Loucy (cell line): Measurements from ENCODE around the gene TLE7.

Experiments
- H2AFZ ChIP-seq: fragments of 200-600 bp; sonication (generic); 2 replicates; pipeline ENCODE4 v1.6.0; 2016; ENCODE audit warnings: antibody characterized with exemption, mild to moderate bottlenecking, low read length, moderate library complexity
- H3F3A ChIP-seq: fragments of 200-600 bp; 2 replicates; pipeline ENCODE4 v1.6.0; 2016; ENCODE audit warnings: antibody characterized with exemption, low read depth, mild to moderate bottlenecking
- H3K27me3 ChIP-seq: fragments of 200-600 bp; sonication (generic); 2 replicates; pipeline ENCODE4 v1.6.1; 2014; ENCODE audit warnings: low read length, mild to moderate bottlenecking; ENCODE audit not compliant: insufficient read depth, poor library complexity, severe bottlenecking
- H3K36me3 ChIP-seq: fragments of 200-600 bp; sonication (generic); 2 replicates; pipeline ENCODE4 v1.6.1; 2016; ENCODE audit warnings: low read length; ENCODE audit not compliant: insufficient read depth
- H3K4me1 ChIP-seq: fragments of 200-600 bp; sonication (generic); 2 replicates; pipeline ENCODE4 v1.5.1; 2014; ENCODE audit warnings: low read length, mild to moderate bottlenecking; ENCODE audit not compliant: insufficient read depth, poor library complexity, severe bottlenecking
- H3K4me2 ChIP-seq: fragments of 200-600 bp; sonication (generic); 2 replicates; pipeline ENCODE4 v1.6.0; 2014; ENCODE audit warnings: antibody characterized with exemption, low read length, low read depth, mild to moderate bottlenecking; ENCODE audit not compliant: poor library complexity, severe bottlenecking
- H3K4me3 ChIP-seq: fragments of 200-600 bp; sonication (generic); 2 replicates; pipeline ENCODE4 v1.5.1; 2014; ENCODE audit warnings: low read length, mild to moderate bottlenecking, mixed read lengths; ENCODE audit not compliant: poor library complexity, severe bottlenecking
- H3K79me2 ChIP-seq: fragments of 200-600 bp; sonication (generic); 2 replicates; pipeline ENCODE4 v1.6.1; 2014; ENCODE audit warnings: low read length; ENCODE audit not compliant: insufficient read depth
- H3K9ac ChIP-seq: fragments of 200-600 bp; sonication (generic); 2 replicates; pipeline ENCODE4 v1.6.0; 2014; ENCODE audit warnings: mild to moderate bottlenecking, low read depth, low read length, moderate library complexity; ENCODE audit not compliant: poor library complexity, severe bottlenecking
- H3K9me2 ChIP-seq: fragments of 200-600 bp; sonication (generic); replicated peaks from 2 replicates; pipeline ENCODE4 v1.6.1; 2016; ENCODE audit warnings: low read depth, low read length, mixed read lengths
- H3K9me3 ChIP-seq: fragments of 200-600 bp; sonication (generic); 2 replicates; pipeline ENCODE4 v1.6.1; 2014; ENCODE audit warnings: mild to moderate bottlenecking, antibody characterized with exemption, low read length, low read depth; ENCODE audit not compliant: insufficient read depth
- H4K20me1 ChIP-seq: fragments of 200-600 bp; sonication (generic); 2 replicates; pipeline ENCODE4 v1.6.0; 2014; ENCODE audit warnings: antibody characterized with exemption, low read length, mild to moderate bottlenecking; ENCODE audit not compliant: insufficient read depth, poor library complexity, severe bottlenecking
- EZH2phosphoT487 ChIP-seq: fragments of 200-600 bp; IDR thresholded peaks from 2 replicates; pipeline ENCODE4 v1.6.1; 2018; ENCODE audit warnings: antibody characterized with exemption, mild to moderate bottlenecking, moderate library complexity, borderline replicate concordance
- TF ChIP-seq, protein P1 (sequence below): fragments of 200-600 bp; sonication (generic); conservative IDR thresholded peaks from 2 replicates; pipeline ENCODE4 v1.5.1; 2014; ENCODE audit warnings: mild to moderate bottlenecking, antibody characterized with exemption, low read length

Gene TLE7

DNA sequence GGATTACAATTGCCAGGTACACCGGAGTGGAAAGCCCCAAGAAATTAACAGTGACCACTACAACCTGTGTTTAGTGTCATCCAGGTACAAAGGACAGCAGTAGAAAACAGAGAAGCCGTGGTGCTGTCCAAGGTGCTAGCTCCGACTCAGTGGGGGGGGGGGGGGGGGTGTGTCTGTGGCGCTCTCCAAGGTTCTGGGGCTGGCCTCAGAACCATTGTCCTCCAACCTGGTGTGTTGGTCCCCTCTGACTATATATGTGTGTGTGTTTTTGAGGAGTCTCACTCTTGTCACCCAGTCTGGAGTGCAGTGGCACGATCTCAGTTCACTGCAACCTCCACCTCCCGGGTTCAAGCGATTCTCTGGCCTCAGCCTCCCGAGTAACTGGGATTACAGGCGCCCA, 26.0 kb upstream of the TLE7 start:
- Histone ChIP-seq H3K36me3 (no peaks in the 10 kb centered on the region), H3K27me3 (no peaks in the 10 kb centered on the region), H3K4me1 (peaks cover under 1% of the 10 kb centered on the region), H3F3A (no peaks in the 10 kb centered on the region), H3K9me2 (no peaks in the 10 kb centered on the region), H3K79me2 (no peaks in the 10 kb centered on the region), H3K9ac (no peak overlapping the region), H3K4me3 (no peak overlapping the region), H3K4me2 (no peak overlapping the region), H4K20me1 (peaks cover 3% of the 10 kb centered on the region), H2AFZ (no peak overlapping the region), H3K9me3 (no peaks in the 10 kb centered on the region)
- TF ChIP-seq EZH2phosphoT487 = no peak
- TF ChIP-seq, protein P1, sequence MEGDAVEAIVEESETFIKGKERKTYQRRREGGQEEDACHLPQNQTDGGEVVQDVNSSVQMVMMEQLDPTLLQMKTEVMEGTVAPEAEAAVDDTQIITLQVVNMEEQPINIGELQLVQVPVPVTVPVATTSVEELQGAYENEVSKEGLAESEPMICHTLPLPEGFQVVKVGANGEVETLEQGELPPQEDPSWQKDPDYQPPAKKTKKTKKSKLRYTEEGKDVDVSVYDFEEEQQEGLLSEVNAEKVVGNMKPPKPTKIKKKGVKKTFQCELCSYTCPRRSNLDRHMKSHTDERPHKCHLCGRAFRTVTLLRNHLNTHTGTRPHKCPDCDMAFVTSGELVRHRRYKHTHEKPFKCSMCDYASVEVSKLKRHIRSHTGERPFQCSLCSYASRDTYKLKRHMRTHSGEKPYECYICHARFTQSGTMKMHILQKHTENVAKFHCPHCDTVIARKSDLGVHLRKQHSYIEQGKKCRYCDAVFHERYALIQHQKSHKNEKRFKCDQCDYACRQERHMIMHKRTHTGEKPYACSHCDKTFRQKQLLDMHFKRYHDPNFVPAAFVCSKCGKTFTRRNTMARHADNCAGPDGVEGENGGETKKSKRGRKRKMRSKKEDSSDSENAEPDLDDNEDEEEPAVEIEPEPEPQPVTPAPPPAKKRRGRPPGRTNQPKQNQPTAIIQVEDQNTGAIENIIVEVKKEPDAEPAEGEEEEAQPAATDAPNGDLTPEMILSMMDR = no peak

DNA sequence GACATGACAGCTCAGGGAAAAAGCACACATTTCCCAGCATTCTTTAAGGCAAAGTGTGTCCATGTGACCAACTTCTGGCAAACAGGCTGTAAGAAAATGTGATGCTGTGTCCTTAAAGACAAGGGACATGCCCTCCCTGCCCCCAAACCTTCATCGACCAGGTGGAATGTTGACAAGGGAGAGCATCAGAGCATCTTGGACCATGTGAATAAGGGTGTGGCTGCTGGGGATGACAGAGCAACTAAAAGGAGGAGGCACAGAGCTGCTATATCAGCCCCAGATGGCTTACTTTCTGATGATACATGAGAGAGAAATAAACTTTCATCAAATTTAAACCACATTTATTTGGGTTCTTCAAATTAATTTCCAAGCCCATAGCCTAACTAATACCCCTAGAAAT, 22.4 kb upstream of the TLE7 start:
- Histone ChIP-seq H3K79me2 (peaks cover 19% of the 10 kb centered on the region), H3K9me3 (no peaks in the 10 kb centered on the region), H3K4me1 (peaks cover 19% of the 10 kb centered on the region), H3F3A (no peaks in the 10 kb centered on the region), H3K27me3 (no peaks in the 10 kb centered on the region), H2AFZ (no peak overlapping the region), H4K20me1 (peaks cover 3% of the 10 kb centered on the region), H3K4me3 (no peak overlapping the region), H3K9ac (no peak overlapping the region), H3K4me2 (no peak overlapping the region), H3K9me2 (no peaks in the 10 kb centered on the region), H3K36me3 (no peaks in the 10 kb centered on the region)
- TF ChIP-seq, protein P1 = no peak
- TF ChIP-seq EZH2phosphoT487 = no peak

DNA sequence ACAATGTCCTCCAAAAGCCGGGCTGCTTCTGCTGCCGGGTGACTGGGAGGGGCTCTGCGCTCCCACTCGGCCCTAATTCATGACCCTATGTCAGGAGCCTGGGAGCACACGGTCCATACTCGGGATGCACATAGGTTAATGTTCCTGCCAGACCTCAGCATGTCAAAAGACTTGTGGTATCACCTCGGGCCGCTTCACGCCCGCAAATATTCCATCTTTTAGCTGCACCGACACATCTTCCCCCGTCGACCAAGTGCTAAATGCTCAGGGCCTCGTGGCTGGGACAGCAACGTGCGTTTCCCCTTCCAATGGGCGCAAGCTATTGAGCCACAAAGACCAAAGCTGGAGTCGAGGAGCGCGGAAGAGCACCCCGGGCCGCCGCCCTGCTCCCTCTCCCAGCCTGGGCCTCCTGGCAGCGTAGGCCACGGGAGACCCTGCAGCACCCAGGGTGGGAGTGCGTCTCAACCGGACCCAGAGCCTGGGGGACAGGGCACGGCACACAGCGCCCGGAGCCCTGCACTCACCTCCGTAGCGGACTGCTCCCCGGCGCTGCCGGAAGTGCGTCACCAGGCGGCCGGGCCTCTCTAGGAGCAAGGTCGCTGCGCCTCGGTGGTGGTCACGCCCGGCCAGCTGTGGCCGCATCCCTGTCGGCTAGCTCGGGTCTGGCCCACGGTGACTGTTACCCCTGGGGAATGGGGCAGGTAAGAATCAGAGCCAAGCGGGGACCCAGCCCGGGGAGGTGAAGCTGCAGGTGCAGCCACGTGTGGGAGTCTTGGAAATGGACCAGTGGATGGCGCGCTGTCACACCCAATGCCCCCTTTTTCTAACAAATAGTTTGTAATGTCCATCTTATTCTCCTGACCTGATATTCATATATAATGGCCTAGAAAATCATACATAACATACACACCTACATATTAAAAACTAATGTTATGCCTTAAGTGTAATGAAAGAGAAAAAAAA, 20.1 kb upstream of the TLE7 start, which contains the start of gene ZNF23:
Gene ZNF23, minus strand, starts transcription at position 562 of the 963 bp plus-strand sequence. CDS start 5,451 bp downstream, outside the sequence.
- Histone ChIP-seq H3K27me3 (no peaks in the 10 kb centered on the region), H3K9ac (peak within 1 kb of the TSS; percentile 76), H3K36me3 (no peaks in the 10 kb centered on the region), H3K4me1 (peaks cover 19% of the 10 kb centered on the region), H3F3A (no peaks in the 10 kb centered on the region), H3K4me2 (peak within 1 kb of the TSS; percentile 95), H3K9me3 (no peaks in the 10 kb centered on the region), H3K9me2 (no peaks in the 10 kb centered on the region), H4K20me1 (no peaks in the 10 kb centered on the region), H3K4me3 (peak within 1 kb of the TSS; percentile 97), H3K79me2 (peaks cover 19% of the 10 kb centered on the region), H2AFZ (peak within 1 kb of the TSS; percentile 98)
- TF ChIP-seq, protein P1 = no peak
- TF ChIP-seq EZH2phosphoT487 = no peak
